ENCODE results near the gene RAD51B. TPM values are rescaled to one million over a fixed set of nuclear protein-coding genes. Genes with fewer than 3 reads are reported as not detected.

Gene RAD51B
- total and polyA plus RNA-seq, 2 donors (not counting 1 experiment from before 2014, with no cell fraction given): 4.6 to 16.3 TPM

GRCh38 chr14:68305738-68306137 lies 486.2 kb downstream of the RAD51B start:
- no peaks in the 10 kb centered on the region for H3K79me2 ChIP-seq (ENCODE audit: control insufficient read depth, insufficient read depth, low read length)
- H2AFZ ChIP-seq (ENCODE audit: low read length): no peak overlapping the region
- H3K9me3 ChIP-seq (ENCODE audit: control insufficient read depth, insufficient read depth, low read depth, low read length): no peaks in the 10 kb centered on the region
- H3K4me1 ChIP-seq (ENCODE audit: control insufficient read depth, extremely low read depth, insufficient read depth, low read length): peaks cover 3% of the 10 kb centered on the region
- TF ChIP-seq EZH2 (IDR thresholded peaks at IDR 0.05; ENCODE audit: low read length, missing control alignments) (no peak), CTCF (conservative IDR thresholded peaks at IDR 0.05 in 1 of 2, IDR thresholded peaks at IDR 0.05 in 1 of 2; ENCODE audit: low read depth in 1 of 2, low read length in 2 of 2) (no peak)
- H3K4me3 ChIP-seq (replicated peaks in 1 of 4; ENCODE audit: control extremely low read depth in 1 of 4, insufficient read depth in 1 of 4, low read depth in 3 of 4, low read length in 4 of 4): no peak overlapping the region
- H3K9ac ChIP-seq (ENCODE audit: insufficient read depth, low read length): no peak overlapping the region
- no peaks in the 10 kb centered on the region for H3K27me3 ChIP-seq (ENCODE audit: control insufficient read depth, insufficient read depth, low read length)
- no peaks in the 10 kb centered on the region for H3K36me3 ChIP-seq (ENCODE audit: control insufficient read depth, insufficient read depth, low read length)
- DNase-seq (ENCODE audit: low read depth in 2 of 2): no peak
- H4K20me1 ChIP-seq (ENCODE audit: control insufficient read depth, extremely low read depth, insufficient read depth, low read length): no peaks in the 10 kb centered on the region
- H3K27ac ChIP-seq (ENCODE audit: insufficient read depth, low read length): no peak overlapping the region
- H3K4me2 ChIP-seq (ENCODE audit: extremely low read depth, insufficient read depth, low read length): no peak overlapping the region

GRCh38 chr14:68306265-68306933 lies 486.8 kb downstream of the RAD51B start:
- TF ChIP-seq CTCF (conservative IDR thresholded peaks at IDR 0.05 in 1 of 2, IDR thresholded peaks at IDR 0.05 in 1 of 2; ENCODE audit: low read depth in 1 of 2, low read length in 2 of 2) (no peak), EZH2 (IDR thresholded peaks at IDR 0.05; ENCODE audit: low read length, missing control alignments) (no peak)
- H3K4me3 ChIP-seq (replicated peaks in 1 of 4; ENCODE audit: control extremely low read depth in 1 of 4, insufficient read depth in 1 of 4, low read depth in 3 of 4, low read length in 4 of 4): no peak overlapping the region
- H3K9me3 ChIP-seq (ENCODE audit: control insufficient read depth, insufficient read depth, low read depth, low read length): no peaks in the 10 kb centered on the region
- H3K9ac ChIP-seq (ENCODE audit: insufficient read depth, low read length): no peak overlapping the region
- no peaks in the 10 kb centered on the region for H3K79me2 ChIP-seq (ENCODE audit: control insufficient read depth, insufficient read depth, low read length)
- H4K20me1 ChIP-seq (ENCODE audit: control insufficient read depth, extremely low read depth, insufficient read depth, low read length): no peaks in the 10 kb centered on the region
- H3K27ac ChIP-seq (ENCODE audit: insufficient read depth, low read length): no peak overlapping the region
- no peaks in the 10 kb centered on the region for H3K36me3 ChIP-seq (ENCODE audit: control insufficient read depth, insufficient read depth, low read length)
- H2AFZ ChIP-seq (ENCODE audit: low read length): no peak overlapping the region
- no peaks in the 10 kb centered on the region for H3K27me3 ChIP-seq (ENCODE audit: control insufficient read depth, insufficient read depth, low read length)
- no peak for DNase-seq (ENCODE audit: low read depth in 2 of 2)
- no peak overlapping the region for H3K4me2 ChIP-seq (ENCODE audit: extremely low read depth, insufficient read depth, low read length)
- H3K4me1 ChIP-seq (ENCODE audit: control insufficient read depth, extremely low read depth, insufficient read depth, low read length): peaks cover 3% of the 10 kb centered on the region

- peaks cover 3% of the 10 kb centered on the region for H3K4me1 ChIP-seq (ENCODE audit: control insufficient read depth, extremely low read depth, insufficient read depth, low read length)
- no peak overlapping the region for H3K4me3 ChIP-seq (replicated peaks in 1 of 4; ENCODE audit: control extremely low read depth in 1 of 4, insufficient read depth in 1 of 4, low read depth in 3 of 4, low read length in 4 of 4)
- H3K9ac ChIP-seq (ENCODE audit: insufficient read depth, low read length): no peak overlapping the region
- no peaks in the 10 kb centered on the region for H3K36me3 ChIP-seq (ENCODE audit: control insufficient read depth, insufficient read depth, low read length)
- no peaks in the 10 kb centered on the region for H3K27me3 ChIP-seq (ENCODE audit: control insufficient read depth, insufficient read depth, low read length)
- H4K20me1 ChIP-seq (ENCODE audit: control insufficient read depth, extremely low read depth, insufficient read depth, low read length): no peaks in the 10 kb centered on the region
- H3K4me2 ChIP-seq (ENCODE audit: extremely low read depth, insufficient read depth, low read length): peak overlapping the region; percentile 28
- no peak overlapping the region for H2AFZ ChIP-seq (ENCODE audit: low read length)
- peak overlapping the region; percentile 26 for H3K27ac ChIP-seq (ENCODE audit: insufficient read depth, low read length)
- peak; percentile 44 to 90 for DNase-seq (ENCODE audit: low read depth in 2 of 2)
- no peaks in the 10 kb centered on the region for H3K79me2 ChIP-seq (ENCODE audit: control insufficient read depth, insufficient read depth, low read length)
- no peaks in the 10 kb centered on the region for H3K9me3 ChIP-seq (ENCODE audit: control insufficient read depth, insufficient read depth, low read depth, low read length)
- TF ChIP-seq EZH2 (IDR thresholded peaks at IDR 0.05; ENCODE audit: low read length, missing control alignments): no peak
- no peak for TF ChIP-seq CTCF (conservative IDR thresholded peaks at IDR 0.05 in 1 of 2, IDR thresholded peaks at IDR 0.05 in 1 of 2; ENCODE audit: low read depth in 1 of 2, low read length in 2 of 2)
Measured at GRCh38 chr14:68306934-68307789, 487.6 kb downstream of the RAD51B start.
